Measurements from ENCODE around the gene FGF14.

The FGF14 gene

GRCh38 chr13:101718496-101718895 lies 683.4 kb downstream of the FGF14 start:
- DNase-seq (ENCODE audit: low read depth), result no peak

- DNase-seq (ENCODE audit: low read depth), result no peak
These were observed 684.5 kb downstream of the FGF14 start for GRCh38 chr13:101717353-101717752.

- DNase-seq (ENCODE audit: low read depth), result no peak
These were observed 687.7 kb downstream of the FGF14 start for GRCh38 chr13:101714195-101714594.

- DNase-seq (ENCODE audit: low read depth), result no peak
These were observed 689.9 kb downstream of the FGF14 start for GRCh38 chr13:101712026-101712348.

- no peak for DNase-seq (ENCODE audit: low read depth)
These were observed 690.4 kb downstream of the FGF14 start for GRCh38 chr13:101711307-101712025.

- no peak for DNase-seq (ENCODE audit: low read depth)
These were observed 691.9 kb downstream of the FGF14 start for GRCh38 chr13:101709952-101710351.

GRCh38 chr13:101708115-101708514 lies 693.7 kb downstream of the FGF14 start:
- no peak for DNase-seq (ENCODE audit: low read depth)

GRCh38 chr13:101707659-101708058 lies 694.2 kb downstream of the FGF14 start:
- no peak for DNase-seq (ENCODE audit: low read depth)

- no peak for DNase-seq (ENCODE audit: low read depth)
These were observed 695.2 kb downstream of the FGF14 start for GRCh38 chr13:101706651-101707050.

GRCh38 chr13:101703838-101704237 lies 698.0 kb downstream of the FGF14 start:
- DNase-seq (ENCODE audit: low read depth), result no peak

GRCh38 chr13:101703081-101703480 lies 698.8 kb downstream of the FGF14 start:
- DNase-seq (ENCODE audit: low read depth), result no peak

GRCh38 chr13:101700598-101700997 lies 701.2 kb downstream of the FGF14 start:
- DNase-seq (ENCODE audit: low read depth), result no peak

GRCh38 chr13:101698400-101698799 lies 703.4 kb downstream of the FGF14 start:
- no peak for DNase-seq (ENCODE audit: low read depth)

- DNase-seq (ENCODE audit: low read depth), result no peak
These were observed 704.1 kb downstream of the FGF14 start for GRCh38 chr13:101697745-101698144.

GRCh38 chr13:101695870-101696516 lies 705.9 kb downstream of the FGF14 start:
- DNase-seq (ENCODE audit: low read depth), result no peak

- DNase-seq (ENCODE audit: low read depth), result no peak
These were observed 710.4 kb downstream of the FGF14 start for GRCh38 chr13:101691341-101691860.

- DNase-seq (ENCODE audit: low read depth), result no peak
These were observed 711.0 kb downstream of the FGF14 start for GRCh38 chr13:101690871-101691270.

- DNase-seq (ENCODE audit: low read depth), result no peak
These were observed 715.8 kb downstream of the FGF14 start for GRCh38 chr13:101686003-101686402.

- DNase-seq (ENCODE audit: low read depth), result no peak
These were observed 720.0 kb downstream of the FGF14 start for GRCh38 chr13:101681834-101682233.

- no peak for DNase-seq (ENCODE audit: low read depth)
These were observed 728.3 kb downstream of the FGF14 start for GRCh38 chr13:101673360-101674105.

GRCh38 chr13:101661839-101662238 lies 740.0 kb downstream of the FGF14 start:
- no peak for DNase-seq (ENCODE audit: low read depth)

Measured in activated T-cell treated with anti-CD3 and anti-CD28 coated beads for 24 hours (primary cell).